ENCODE measurements around the gene CHMP3.

DNA sequence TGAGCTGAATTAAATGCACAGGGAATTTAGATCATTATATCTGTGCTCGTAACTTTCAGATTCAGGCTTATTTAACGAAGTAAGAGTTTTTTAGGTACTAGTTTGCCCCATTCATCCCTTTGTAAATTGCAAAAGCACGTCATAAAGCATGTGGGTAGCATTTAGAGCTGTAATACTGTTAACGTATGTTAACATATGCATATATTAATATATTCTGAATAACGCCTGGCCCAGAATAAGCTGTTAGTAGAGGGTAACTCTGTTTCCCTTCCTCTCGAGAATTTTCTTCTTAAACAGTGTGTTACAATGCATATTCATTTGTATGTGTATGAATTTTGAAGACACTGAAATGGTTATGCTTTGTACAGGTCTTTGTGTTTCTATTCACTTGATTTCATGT is 91.6 kb downstream of the CHMP3 start:
- TF ChIP-seq, protein P1, sequence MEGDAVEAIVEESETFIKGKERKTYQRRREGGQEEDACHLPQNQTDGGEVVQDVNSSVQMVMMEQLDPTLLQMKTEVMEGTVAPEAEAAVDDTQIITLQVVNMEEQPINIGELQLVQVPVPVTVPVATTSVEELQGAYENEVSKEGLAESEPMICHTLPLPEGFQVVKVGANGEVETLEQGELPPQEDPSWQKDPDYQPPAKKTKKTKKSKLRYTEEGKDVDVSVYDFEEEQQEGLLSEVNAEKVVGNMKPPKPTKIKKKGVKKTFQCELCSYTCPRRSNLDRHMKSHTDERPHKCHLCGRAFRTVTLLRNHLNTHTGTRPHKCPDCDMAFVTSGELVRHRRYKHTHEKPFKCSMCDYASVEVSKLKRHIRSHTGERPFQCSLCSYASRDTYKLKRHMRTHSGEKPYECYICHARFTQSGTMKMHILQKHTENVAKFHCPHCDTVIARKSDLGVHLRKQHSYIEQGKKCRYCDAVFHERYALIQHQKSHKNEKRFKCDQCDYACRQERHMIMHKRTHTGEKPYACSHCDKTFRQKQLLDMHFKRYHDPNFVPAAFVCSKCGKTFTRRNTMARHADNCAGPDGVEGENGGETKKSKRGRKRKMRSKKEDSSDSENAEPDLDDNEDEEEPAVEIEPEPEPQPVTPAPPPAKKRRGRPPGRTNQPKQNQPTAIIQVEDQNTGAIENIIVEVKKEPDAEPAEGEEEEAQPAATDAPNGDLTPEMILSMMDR (conservative IDR thresholded peaks at IDR 0.05; ENCODE audit: low read length) = no peak
- TF ChIP-seq EZH2phosphoT487 (IDR thresholded peaks at IDR 0.05; ENCODE audit: borderline replicate concordance, low read depth, low read length) = no peak

Measured in OCI-LY7 (cell line).